Glomerular visceral epithelial cell (primary cell): ENCODE data around the gene NUP62.

Source experiments
- DNase-seq: peaks from one replicate; pipeline ENCODE4 v3.0.0-alpha.2; 2016; ENCODE audit errors: extremely low spot score

Gene NUP62

GRCh38 chr19:49866933-49867782 lies 62.1 kb downstream of the NUP62 start, which contains the start of gene PNKP:
TSS of gene PNKP (minus strand) at chr19:49867576. CDS start at chr19:49867204, 372 bp downstream.
- DNase-seq: peak; percentile 95

DNA sequence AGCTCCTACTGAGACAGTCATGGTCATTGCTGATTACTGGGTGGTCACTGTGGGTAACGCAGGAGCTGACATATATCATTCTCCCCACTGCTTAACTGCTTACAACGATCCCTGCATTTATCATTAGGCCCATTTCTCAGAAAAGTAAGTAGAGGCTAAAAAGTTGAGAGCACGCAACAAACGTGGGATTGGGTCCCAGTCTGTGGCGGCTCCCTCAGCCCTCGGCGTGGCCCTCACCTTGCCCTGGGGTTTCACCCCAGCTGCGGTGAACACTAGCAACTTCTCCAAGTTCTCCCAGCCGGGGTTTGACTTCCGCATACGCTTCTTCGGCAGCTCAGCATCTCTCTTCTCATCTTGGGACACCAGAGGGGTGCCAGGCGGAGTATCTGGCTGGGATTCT lies 64.4 kb downstream of the NUP62 start:
- DNase-seq: no peak

- DNase-seq: no peak
Measured at GRCh38 chr19:49863935-49864320, 65.4 kb downstream of the NUP62 start.

- DNase-seq: no peak
Measured at GRCh38 chr19:49863254-49863934, 65.9 kb downstream of the NUP62 start.

DNA sequence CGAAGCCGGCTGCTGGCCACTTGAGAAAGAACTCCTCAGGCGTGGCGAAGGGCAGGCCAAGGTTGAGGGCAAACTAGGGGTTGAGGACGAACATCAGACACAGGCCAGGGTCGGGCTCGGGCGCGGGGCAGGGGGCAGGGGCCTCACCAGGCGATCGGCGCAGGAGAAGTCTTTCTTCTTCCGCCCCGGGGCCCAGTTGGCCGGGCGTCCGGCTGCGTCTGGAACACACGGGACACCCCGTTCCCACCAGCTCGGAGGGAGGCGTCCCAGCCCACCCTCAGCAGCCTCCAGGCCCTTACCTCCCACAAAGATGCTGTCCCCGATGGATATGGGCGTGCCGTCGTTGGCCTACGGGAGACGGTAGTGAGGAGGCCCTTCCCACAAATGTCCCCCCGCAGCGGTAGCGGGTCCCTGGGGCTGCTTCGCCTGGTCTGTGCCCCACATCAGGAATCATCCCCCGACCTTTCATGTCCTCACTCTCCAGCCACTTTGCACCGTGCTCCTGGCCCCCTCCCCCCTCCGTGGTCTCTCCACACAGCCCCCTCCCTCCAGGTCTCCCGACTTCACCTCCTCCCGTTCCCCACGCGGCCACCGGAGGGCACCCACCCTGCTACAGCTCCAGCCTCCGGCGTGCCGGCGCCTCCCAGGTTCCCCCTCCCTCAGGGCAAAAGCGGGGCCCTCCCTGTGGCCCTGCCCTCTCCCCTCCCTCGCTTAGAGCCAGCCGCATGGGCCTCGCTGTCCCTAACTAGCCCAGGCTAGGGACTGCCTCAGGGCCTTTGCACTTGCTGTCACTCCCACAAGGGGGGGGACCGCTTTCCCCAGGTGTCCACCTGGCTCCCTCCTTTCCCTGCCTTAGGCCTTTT lies 66.7 kb downstream of the NUP62 start:
- no peak for DNase-seq

GRCh38 chr19:49861541-49862378 lies 67.5 kb downstream of the NUP62 start:
- no peak for DNase-seq

GRCh38 chr19:49861107-49861506 lies 68.2 kb downstream of the NUP62 start:
- no peak for DNase-seq

DNA sequence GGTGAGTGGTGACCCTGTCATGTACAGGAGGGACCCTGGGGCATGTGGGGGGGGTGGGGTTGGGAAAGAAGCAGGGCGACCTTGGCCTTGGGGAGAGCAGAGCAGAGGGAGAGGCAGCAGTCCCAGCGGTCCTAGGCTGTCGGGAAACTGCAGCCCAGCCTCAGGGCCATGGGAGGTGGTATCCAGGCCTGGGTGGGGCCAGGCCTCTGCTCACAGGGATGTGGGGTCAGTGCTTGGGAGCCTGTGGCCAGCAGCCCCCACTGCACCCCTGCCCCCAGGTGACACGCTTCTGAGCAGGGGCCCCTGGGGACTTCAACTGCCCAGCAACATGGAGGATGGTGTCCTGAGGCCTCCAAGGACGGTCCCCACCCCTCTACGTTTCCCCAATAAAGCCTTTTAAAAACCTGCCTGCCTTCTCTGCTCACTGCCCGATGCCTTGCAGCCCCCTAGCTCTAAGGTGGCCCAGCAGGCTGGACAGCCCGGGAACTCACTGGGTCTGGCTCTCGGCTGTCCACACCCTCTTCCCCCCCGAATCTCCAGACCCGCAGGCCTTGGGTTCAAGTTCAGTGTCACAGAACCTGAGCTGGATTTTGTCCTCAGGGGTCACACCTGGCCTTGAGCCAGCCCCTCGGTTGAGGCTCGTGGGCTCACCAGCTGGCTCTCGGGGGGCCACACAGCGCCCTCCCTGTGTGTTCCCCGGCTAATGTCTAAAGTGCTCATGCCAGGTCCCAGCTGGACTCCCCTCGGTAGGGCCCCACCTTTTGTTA lies 68.8 kb downstream of the NUP62 start:
- no peak for DNase-seq

GRCh38 chr19:49859682-49860335 lies 69.5 kb downstream of the NUP62 start:
- DNase-seq: no peak

DNA sequence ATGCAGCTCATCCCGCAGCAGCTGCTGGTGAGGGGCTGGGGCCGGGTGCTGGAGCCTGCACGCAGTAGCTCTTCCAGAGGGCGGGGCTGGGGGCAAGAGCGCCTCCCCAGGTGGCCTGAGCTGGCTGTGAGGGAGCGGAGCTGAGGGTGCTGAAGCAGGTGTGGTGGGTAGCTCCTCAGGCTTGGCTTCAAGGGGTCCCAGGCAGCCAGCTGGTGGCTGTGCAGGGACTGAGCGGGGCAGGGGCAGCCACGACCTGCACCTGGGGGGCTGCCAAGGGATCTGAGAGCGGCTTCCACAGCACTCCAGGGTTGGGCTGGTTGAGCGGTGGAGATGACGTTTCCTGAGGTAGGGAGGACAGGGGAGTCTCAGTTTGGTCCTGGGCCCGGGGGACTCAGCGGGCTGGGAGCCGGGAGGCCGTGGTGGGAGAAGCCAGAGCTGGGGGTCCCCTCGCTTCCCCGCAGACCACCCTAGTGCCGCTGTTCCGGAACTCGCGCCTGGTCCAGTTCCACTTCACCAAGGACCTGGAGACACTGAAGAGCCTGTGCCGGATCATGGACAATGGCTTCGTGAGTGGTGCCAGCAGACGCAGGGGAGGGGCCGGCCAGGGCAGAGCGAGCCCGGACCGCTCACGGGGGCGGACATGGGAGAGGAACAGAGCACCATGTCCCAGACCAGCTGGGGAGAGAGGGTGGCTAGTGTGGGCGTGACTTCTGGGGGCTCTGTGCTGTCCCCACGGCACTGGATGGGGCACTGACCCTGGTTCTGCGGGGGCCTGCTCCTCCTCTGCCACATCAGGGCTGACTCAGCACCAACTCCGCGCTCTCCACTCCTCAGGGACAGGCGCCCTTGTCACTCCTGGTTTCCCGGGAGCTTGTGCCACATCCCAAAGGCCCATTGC lies 71.0 kb downstream of the NUP62 start:
- DNase-seq: no peak

DNA sequence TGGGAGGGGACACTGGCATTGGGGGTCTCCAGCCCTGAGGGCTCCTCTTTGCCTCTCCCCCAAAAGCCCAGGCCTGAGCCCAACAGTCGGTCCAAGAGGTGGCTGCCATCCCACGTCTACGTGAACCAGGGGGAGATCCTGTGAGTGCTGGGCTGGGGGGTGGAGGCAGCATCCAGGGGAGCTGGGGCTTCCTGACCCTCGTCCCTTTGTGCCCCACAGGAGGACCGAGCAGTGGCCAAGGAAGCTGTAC lies 71.5 kb downstream of the NUP62 start:
- DNase-seq: no peak

DNA sequence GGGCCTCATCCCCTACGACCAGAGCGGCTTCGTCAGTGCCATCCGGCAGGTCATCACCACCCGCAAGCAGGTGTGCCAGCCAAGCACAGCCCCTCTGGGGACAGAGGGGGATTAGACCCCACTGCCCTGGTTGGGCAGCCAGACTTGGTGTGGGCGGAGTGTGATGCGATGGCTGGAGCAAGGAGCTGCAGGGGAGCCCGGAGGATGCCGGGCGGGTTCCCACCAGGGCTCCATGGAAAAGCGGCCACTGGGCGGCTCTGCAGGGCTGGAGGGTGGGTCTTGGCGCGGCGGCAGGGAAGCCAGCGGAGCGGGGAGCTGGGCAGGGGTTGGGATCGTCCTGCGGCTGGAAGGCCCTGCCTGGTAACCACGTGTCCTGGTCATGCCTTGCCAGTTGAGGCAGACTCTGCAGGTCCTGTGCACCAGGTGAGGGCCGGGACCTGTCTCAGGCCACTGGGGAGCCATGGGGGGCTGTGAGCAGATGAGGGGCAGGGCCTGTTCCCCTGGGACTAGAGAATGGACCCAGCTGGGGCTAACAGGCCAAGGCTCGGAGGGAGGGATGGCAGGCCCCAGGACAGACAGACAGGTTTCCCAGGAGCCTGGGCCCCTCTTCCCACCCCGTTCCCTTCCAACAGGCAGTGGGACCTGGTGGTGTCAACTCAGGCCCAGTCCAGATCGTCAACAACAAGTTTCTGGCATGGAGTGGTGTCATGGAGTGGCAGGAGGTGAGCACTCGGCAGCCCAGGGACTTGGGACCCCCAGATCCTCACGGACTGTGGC lies 72.1 kb downstream of the NUP62 start:
- no peak for DNase-seq
